ENCODE measurements around the gene ATP1A2.

- no peak for TF ChIP-seq CTCF (IDR thresholded peaks at IDR 0.05)
- TF ChIP-seq POLR2A (IDR thresholded peaks at IDR 0.05): no peak
Measured at GRCh38 chr1:160095382-160096105, 20.0 kb upstream of the ATP1A2 start.
